Gastrocnemius medialis (tissue), 4 donors: ENCODE results near the gene ARID1B.

Experiments
- CTCF ChIP-seq, 5 experiments: fragments of 450-650 bp in 3 of 5; fragments of 200-600 bp in 2 of 5; sonication (generic) in 2 of 5; IDR thresholded peaks in 4 of 5; conservative IDR thresholded peaks in 1 of 5; 1 replicate in 4 of 5; 2 replicates in 1 of 5; pipeline ENCODE4 v1.5.1; 2016 to 2019; ENCODE audit warnings: antibody characterized with exemption in 5 of 5, mild to moderate bottlenecking in 3 of 5, moderate library complexity in 3 of 5
- POLR2A ChIP-seq, 2 donors: fragments of 450-650 bp; IDR thresholded peaks; one replicate each; pipeline ENCODE4 v1.6.1; 2017; ENCODE audit warnings: antibody characterized with exemption in 2 of 2, mild to moderate bottlenecking in 2 of 2, moderate library complexity in 2 of 2

DNA sequence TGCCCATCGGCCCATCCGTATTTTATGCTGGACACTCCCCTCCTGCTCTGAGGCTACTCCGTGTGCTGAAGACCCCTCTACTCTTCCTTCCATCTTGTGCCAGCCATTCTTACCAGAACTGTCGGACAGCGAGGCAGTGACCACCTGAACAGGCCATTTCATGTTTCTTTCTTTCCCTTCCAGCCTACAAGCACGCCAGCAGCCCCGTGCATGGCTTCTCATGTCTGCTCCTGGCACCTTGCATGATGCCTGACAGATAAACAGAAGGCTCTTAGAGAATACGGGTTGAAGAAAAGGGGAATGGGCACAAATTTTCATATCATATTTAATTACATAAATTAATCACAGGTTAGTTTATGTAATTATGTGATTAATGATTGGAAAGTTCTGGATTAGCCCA is 95.7 kb downstream of the ARID1B start:
- TF ChIP-seq CTCF (IDR thresholded peaks at IDR 0.05 in 4 of 5, conservative IDR thresholded peaks at IDR 0.05 in 1 of 5) (no peak), POLR2A (IDR thresholded peaks at IDR 0.05) (no peak)
